Effector CD4-positive, alpha-beta T cell (primary cell): ENCODE results near the gene PCP2.

Experiments used
- DNase-seq: peaks from one replicate; pipeline ENCODE4 v3.0.0-alpha.2; 2020

The PCP2 gene

DNA sequence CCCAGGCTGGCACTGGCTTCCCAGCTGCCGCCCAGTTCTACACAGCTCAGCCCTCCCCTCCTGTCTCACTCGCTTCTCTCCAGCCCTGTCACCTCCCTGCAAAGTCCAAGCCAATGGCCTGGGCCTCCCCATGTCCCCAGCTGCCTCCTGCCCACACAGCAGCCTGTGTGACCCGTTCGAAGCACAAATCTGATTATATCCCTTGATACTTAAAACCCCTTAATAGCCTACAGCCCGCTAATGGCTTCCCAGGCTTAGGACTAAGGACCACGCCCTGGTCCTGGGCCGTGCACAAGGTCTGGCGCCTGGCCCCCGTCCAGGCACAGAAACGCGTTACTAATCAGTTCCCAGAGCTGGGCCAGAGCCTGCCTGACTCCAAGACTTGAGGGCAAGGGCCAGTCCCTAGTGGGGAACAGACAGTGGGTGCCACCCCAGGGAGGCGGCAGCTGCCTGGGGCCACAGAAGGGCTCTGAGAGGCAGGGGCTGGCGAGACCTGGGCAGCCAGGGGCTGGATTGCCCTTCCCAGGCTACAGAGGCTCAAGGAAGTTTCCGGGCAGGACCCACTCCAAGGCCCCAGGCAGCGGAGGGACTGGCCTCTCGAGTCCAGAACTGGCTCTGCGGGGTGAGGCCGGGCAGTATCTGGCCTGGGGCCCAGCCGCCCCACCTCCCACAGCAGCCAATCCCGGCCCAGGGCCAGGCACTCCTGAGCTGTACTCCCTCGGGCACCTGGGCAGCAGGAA, 14.6 kb downstream of the PCP2 start:
- DNase-seq, result no peak

DNA sequence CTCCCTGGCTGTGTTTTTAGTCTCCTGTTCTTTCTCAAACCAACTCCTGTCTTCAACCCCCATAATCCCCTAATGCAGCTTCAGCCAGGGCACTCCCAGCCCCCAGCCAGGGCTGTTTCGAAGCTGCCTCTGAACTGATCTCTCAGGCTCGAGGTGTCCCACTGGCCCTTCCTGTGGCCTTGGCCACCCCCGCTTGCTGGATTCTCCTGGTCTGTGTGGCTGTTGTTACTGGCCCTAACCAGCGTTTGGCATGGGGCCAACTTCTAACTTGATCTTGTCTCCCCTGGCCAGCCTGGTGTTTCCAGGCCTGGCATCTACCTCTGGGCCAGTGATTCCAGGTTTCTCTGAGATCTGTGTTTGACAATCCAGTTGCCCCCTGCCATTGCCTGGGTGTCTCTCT, 15.2 kb downstream of the PCP2 start:
- DNase-seq, result no peak

DNA sequence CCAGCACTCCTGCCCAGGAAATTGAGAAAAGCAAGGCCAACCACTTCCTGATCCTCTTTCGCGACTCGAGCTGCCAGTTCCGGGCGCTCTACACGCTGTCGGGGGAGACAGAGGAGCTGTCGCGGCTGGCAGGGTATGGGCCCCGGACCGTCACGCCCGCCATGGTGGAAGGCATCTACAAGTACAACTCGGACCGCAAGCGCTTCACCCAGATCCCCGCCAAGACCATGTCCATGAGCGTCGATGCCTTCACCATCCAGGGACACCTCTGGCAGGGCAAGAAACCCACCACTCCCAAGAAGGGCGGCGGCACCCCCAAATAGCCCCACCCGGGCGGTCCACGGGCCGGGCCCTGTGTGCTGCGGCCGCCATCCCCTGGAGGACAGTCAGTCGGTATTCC, 15.8 kb downstream of the PCP2 start:
- DNase-seq, result no peak

DNA sequence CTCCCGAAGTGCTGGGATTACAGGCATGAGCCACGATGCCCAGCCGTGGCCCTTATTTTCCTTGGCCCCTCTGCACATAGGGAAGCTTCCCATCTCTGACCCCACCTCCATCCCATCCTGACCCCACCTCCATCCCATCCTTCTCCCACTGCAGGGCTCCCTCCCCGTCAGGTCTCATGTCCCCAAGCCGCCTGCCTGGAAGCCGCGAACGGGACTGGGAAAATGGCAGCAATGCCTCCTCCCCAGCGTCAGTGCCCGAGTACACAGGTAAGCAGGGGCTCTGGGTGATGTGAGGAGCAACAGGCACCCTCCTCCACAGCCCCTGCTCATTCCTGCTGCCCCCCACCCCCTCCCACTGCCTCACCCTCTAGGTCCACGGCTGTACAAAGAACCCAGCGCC, 16.3 kb downstream of the PCP2 start:
- no peak for DNase-seq

DNA sequence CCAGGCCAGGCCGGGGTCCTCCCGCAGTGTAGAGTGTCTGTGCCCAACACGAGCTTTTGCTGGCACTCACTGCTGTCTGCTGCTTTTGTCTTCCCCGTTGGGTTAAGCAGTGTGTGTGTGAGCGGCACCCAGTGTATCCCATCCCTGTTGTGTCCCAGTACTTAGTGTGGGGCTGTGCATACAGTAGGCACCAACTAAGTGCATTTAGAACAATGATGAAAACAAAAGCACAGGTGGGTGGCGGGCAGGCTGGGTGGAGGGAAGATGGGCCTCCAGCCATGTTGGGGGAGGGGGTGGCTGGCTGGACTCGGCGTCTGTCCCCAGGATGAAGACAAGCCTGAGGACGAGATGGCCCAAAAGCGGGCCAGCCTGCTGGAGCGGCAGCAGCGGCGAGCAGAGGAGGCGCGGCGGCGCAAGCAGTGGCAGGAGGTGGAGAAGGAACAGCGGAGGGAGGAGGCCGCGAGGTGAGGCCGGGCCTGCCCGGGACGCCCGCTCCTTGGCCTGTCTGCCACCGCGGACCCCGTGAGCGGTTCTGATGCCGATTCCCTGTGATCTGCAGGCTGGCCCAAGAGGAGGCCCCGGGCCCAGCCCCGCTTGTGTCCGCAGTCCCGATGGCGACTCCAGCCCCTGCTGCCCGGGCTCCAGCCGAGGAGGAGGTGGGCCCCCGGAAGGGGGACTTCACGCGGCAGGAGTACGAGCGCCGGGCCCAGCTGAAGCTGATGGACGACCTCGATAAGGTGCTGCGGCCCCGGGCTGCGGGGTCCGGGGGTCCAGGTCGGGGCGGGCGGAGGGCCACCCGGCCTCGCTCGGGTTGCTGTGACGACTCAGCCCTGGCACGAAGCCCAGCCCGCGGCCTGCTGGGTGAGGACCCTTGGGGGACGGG, 18.4 kb downstream of the PCP2 start:
- no peak for DNase-seq

DNA sequence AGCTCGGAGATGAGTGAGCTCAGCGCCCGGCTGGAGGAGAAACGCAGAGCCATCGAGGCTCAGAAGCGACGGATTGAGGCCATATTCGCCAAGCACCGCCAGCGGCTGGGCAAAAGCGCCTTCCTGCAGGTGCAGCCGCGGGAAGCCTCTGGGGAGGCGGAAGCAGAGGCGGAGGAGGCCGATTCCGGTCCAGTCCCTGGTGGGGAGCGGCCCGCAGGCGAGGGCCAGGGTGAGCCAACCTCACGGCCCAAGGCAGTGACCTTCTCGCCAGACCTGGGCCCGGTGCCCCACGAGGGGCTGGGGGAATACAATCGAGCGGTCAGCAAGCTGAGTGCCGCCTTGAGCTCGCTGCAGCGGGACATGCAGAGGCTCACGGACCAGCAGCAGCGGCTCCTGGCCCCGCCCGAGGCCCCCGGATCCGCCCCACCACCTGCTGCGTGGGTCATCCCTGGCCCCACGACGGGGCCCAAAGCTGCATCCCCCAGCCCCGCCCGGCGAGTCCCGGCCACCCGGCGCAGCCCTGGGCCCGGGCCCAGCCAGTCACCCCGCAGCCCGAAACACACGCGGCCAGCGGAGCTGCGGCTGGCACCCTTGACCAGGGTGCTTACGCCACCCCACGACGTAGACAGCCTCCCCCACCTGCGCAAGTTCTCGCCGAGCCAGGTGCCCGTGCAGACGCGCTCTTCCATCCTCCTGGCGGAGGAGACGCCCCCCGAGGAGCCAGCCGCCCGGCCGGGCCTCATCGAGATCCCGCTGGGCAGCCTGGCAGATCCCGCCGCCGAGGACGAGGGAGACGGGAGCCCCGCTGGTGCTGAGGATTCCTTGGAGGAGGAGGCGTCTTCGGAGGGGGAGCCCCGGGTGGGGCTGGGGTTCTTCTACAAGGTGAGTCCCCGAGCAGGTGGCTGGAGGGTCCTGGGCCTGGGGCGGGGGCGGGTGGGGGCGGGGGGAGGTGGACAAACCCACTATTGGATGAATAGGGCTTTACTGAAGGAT, 20.9 kb downstream of the PCP2 start:
- DNase-seq, result no peak

DNA sequence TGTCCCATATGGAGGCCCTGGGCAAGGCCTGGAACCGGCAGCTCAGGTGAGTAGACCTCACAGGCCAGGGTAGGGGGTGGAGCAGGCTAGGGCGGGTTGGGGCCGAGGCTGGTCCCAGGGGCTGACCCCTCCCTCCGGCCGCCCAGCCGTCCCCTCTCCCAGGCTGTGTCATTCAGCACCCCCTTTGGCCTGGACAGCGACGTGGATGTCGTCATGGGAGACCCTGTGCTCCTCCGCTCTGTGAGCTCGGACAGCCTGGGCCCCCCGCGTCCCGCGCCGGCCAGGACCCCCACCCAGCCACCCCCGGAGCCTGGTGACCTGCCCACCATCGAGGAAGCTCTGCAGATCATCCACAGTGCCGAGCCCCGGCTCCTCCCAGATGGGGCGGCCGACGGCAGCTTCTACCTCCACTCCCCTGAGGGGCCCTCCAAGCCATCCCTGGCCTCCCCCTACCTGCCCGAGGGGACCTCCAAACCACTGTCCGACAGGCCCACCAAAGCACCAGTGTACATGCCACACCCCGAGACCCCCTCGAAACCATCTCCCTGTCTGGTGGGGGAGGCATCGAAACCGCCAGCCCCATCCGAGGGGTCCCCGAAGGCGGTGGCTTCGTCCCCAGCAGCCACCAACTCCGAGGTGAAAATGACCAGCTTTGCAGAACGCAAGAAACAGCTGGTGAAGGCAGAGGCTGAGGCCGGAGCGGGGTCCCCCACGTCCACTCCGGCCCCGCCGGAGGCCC, 21.8 kb downstream of the PCP2 start:
- DNase-seq, result no peak

DNA sequence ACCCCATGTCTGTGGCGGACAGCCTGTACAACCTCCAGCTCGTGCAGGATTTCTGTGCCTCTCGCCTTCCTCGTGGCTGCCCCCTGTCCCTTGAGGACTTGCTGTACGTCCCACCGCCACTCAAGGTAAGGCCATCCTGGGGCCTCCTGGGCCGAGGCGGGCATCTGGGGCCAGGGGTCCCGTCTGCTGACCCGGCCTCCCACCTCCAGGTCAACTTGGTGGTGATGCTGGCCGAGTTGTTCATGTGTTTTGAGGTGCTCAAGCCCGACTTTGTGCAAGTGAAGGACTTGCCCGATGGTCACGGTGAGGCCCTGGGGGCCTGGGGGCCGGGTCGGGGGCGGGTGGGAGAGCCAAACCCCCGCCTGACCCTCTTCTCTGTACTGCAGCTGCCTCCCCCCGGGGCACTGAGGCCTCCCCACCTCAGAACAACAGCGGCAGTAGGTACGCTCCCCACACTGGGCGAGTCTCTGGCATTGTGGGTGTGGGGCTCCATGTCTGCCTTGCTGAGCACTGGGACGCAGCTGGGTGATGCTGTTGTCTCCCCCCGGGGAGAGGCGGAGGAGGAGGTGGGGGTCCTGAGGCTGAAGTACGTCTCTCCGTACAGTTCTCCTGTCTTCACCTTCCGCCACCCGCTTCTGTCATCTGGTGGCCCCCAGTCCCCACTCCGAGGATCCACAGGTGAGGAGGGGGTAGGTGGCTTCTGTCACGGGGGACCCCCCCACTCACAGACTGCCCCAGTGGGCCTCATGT, 22.9 kb downstream of the PCP2 start:
- no peak for DNase-seq

DNA sequence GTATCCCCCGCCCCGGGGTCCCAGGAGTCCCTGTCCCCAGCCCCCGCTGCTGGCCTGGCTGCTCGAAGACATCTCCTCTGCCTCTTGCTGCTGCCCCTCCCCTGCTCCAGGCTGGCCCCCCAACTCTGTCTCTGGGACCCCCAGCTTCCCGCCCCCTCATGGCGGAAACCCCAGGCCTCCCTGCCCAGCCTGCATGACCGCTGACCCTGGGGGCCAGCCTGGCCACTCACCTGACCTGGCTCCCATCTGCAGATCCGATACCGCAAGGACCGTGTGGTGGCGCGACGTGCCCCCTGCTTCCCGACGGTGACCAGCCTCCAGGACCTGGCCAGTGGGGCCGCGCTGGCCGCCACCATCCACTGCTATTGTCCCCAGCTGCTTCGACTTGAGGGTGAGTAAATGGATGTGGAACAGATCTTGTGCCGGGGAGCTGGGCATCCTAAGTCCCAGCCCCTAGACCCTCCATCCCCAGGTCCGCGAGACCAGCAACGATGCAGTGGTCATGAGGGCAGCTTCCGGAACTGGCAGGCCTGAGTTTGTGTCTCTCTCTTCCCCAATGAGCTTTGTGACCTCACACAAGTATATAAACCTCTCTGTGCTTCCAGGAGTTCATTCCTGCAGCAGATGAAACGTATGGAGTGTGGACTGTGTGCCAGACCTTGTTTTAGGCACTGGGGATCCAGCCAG, 25.5 kb downstream of the PCP2 start:
- DNase-seq, result no peak

DNA sequence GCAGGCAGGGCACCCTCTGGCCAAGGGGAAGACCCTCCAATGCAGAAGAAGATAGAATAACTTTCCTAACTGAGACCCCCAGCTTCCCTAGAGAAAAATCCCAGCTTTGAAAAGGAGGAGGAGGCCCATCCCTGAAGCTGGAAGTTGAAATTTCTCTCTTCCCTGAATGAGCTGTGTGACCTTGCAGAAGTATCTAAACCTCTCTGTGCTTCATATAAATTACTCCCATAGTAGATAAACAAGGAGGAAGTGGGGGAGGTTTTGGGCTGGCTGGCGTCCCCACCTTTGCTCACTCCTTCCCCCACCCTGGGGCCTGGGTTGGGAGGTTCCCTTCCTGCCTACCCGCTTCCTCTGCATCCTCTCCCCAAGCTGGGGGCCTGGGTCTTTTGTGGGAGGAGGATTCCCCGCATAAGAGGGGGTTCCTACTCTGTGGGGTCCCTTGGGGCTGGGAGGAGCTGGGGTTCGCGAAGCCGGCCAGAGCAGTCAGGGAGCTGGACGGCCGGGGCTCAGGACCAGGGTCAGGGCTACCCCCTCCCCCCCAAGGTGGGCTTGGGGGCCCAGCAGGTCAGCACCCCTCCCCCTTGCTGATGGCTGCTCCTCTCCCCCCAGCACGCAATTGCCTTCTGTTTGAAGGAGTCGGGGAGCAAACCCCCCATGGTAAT, 26.2 kb downstream of the PCP2 start:
- DNase-seq, result no peak

DNA sequence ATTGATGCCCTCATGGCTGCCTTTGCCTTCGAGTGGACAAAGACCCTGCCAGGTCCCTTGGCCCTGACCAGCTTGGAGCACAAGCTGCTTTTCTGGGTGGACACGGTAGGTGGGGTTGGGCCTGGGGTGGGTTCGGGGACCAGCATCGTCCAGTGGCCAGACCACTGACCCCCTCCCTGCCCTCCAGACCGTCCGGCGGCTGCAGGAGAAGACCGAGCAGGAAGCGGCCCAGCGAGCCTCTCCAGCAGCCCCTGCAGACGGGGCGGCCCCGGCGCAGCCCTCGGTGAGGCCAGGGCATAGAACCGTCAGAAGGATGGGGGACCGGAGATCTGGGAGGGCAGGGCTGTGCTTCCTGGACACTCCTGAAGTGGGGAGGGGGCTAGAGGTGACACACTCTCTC, 27.2 kb downstream of the PCP2 start:
- no peak for DNase-seq

DNA sequence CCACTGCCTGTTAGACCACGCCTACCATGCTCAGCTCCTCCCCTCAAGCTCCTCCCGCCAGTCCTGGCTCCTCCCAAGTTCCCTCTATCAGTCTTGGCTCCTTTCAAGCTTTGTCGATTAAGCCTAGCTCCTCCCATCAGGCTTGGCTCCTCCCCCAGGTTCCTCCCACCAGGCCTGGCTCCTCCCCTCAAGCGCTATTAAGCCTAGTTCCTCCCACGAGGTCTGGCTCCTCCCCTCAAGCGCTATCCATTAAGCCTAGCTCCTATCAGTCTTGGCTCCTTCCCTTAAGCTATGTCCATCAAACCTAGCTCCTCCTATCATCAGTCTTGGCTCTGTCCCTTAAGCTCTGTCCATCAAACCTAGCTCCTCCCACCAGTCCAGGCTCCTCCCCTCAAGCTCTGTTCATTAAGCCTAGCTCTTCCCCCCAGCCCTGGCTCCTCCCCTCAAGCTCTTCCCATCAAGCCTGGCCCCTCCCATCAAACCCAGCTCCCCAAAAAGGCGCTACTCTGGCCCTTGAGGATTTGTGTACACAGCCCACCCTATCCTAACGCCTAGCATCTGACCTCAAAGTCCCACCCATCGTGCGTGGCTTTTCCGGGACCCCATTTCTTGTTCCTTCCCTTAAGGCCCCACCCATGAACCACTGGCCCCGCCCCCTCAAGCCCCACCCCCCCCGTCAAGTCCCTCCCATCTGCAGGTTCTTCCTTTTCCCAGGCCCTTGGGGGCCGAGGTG, 27.9 kb downstream of the PCP2 start:
- no peak for DNase-seq

DNA sequence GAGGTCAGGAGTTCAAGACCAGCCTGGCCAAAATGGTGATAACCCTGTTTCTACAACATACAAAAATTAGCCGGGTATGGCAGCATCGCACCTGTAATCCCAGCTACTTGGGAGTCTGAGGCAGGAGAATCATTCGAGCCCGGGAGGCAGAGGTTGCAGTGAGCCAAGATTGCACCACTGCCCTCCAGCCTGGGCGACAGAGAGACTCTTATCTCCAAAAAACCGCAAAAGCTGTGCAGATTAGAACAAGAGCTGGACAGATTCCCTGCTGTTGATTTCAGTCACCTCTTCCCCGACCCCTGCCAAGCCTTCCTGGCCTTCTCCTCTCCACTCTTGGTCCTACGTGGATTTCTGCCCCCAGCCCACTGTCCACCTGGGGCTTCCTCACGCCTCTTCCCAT, 29.6 kb downstream of the PCP2 start:
- DNase-seq, result no peak

DNA sequence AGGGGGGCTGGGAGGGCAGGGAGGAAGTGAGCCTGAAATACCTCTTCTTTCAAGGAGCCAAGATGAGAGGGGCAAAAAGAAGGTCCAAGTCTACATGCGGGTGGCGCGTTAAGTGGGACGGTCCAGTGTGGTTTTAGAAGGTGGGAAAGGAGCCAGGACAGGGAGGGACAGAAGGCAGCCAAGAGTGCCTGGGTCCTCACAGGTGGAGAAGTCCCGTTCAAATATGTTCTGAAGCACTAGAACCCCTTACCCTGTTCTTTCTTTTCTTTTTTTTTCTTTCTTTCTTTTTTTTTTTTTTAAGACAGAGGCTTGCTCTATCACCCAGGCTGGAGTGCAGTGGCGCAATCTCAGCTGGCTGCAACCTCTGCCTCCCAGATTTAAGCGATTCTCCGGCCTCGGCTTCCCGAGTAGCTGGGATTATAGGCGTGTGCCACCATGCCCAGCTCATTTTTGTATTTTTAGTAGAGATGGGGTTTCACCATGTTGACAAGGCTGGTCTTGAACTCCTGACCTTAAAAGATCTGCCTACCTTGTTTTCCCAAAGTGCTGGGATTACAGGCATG, 30.5 kb downstream of the PCP2 start:
- no peak for DNase-seq

DNA sequence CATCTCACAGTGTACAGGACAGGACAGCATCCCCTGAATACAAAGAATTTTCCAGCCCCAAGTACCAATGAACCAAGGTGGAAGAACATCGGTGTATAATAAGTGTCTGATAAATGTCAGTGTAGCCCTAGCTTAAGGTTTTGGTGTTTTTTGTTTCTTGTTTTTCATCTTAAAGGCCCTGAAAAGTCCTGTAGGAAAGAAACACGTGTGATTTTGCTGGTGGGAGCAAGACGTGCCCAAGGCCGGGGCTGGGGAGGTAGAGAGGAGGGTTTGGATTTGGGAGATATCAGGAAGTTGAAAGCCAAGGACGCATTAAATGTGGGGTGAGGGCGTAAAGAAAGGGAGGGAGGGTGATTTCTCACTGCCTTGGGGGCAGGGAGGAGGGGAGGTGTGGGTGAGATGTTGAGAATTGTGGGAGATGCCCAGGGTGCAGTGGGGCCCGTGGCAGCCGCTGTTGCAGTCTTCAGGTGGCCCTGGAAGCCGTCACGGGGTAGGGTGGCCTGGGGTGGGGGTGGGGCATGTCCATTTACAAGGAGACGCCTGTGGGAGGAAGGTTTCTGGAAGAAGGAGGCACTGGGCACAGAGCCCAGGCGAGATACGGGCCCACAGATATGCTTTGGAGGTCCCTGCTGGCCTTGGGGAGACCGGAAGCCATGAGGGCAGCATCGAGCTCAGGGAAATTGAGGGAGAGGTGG, 31.1 kb downstream of the PCP2 start:
- no peak for DNase-seq

DNA sequence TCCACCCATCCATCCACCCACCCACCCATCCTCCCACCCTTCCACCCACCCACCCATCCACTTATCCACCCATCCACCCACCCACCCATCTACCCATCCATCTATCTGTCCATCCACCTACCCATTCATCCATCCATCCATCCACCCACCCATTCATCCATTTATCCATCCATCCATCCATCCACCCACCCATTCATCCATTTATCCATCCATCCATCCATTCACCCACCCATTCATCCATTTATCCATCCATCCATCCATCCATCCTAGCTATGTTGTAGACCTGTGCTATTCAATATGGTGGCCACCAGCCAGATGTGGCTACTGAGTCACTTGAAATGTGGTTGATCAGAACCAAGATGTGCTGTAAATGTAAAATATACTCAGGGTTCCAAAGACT, 32.8 kb downstream of the PCP2 start:
- no peak for DNase-seq

DNA sequence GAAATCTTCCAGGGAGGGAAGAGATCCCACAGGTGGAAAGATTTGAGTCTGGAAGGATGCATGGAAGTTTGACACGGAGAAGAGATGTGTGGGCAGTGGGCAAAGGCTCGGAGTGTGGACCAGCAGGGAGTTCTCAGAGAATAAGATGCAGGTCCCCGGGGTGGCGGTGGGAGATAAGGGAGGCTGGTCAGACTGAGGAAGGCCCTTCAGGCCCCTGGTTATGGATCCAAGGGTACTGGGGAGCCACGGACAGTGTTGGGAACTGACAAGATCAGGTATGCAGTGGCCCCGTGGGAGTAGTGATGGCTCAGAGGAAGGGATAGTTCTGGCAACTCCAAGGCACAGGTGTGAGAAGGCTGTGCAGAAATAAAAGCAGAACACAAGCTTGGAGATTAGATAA, 35.3 kb downstream of the PCP2 start:
- no peak for DNase-seq

DNA sequence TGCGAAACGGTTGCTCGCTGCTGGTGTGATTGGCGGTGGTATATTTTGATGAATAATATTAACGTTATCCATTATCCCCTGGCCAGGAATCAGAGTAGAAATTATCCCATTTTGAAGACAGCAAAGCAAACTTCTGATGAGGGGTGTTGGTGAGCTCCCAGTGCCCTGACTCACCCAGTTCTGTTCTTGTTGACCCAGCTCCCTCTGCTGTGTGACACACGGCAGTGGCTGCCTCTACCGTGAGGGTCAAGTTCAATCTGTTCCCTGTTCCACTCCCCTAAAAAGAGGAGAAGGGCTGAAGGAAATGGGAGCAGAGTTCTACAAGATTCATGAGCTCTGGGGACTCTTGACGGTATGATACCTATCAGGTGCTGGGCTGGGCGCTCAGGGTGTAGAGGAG, 35.8 kb downstream of the PCP2 start:
- no peak for DNase-seq
